Gastrocnemius medialis (tissue), 4 donors: ENCODE data around the gene SHISAL1. TPM values are rescaled to one million over a fixed set of nuclear protein-coding genes. Genes with fewer than 3 reads are reported as not detected.

ENCODE experiments used
- ATAC-seq, 2 donors: fragments of 150-250 bp; one replicate each; pipeline ENCODE4 v1.9.1; 2016
- DNase-seq, 2 donors: peaks; one replicate each; pipeline ENCODE4 v3.0.0-alpha.2; 2019
- H3K27ac ChIP-seq, 4 donors: fragments of 200-600 bp; sonication (generic); 1 replicate in 1 of 4; 2 replicates in 3 of 4; pipeline ENCODE4 v1.5.1; 2016 to 2018; ENCODE audit warnings: mild to moderate bottlenecking in 2 of 4, moderate library complexity in 1 of 4
- H3K27me3 ChIP-seq, 3 donors: fragments of 200-600 bp; sonication (generic) in 2 of 3; 1 replicate in 1 of 3; 2 replicates in 2 of 3; pipeline versions ENCODE4 v1.5.1 to v1.6.0; 2016 to 2019; ENCODE audit warnings: mild to moderate bottlenecking in 1 of 3, moderate library complexity in 1 of 3
- H3K36me3 ChIP-seq, 2 donors: fragments of 200-600 bp; sonication (generic) in 1 of 2; one replicate each; pipeline ENCODE4 v1.5.1; 2017 to 2018
- H3K4me1 ChIP-seq, 2 donors: fragments of 200-600 bp; sonication (generic) in 1 of 2; one replicate each; pipeline ENCODE4 v1.5.1; 2016 to 2017; ENCODE audit warnings: mild to moderate bottlenecking in 2 of 2
- H3K4me3 ChIP-seq, 4 donors: fragments of 200-600 bp; sonication (generic) in 3 of 4; 1 replicate in 1 of 4; 2 replicates in 3 of 4; pipeline ENCODE4 v1.5.1; 2016 to 2019; ENCODE audit warnings: mild to moderate bottlenecking in 2 of 4
- H3K9me3 ChIP-seq, 3 donors: fragments of 200-600 bp; sonication (generic) in 2 of 3; 1 replicate in 1 of 3; 2 replicates in 2 of 3; pipeline ENCODE4 v1.5.1; 2016 to 2019
- CTCF ChIP-seq, 5 experiments: fragments of 450-650 bp in 3 of 5; fragments of 200-600 bp in 2 of 5; sonication (generic) in 2 of 5; IDR thresholded peaks in 4 of 5; conservative IDR thresholded peaks in 1 of 5; 1 replicate in 4 of 5; 2 replicates in 1 of 5; pipeline ENCODE4 v1.5.1; 2016 to 2019; ENCODE audit warnings: antibody characterized with exemption in 5 of 5, mild to moderate bottlenecking in 3 of 5, moderate library complexity in 3 of 5
- POLR2A ChIP-seq, 2 donors: fragments of 450-650 bp; IDR thresholded peaks; one replicate each; pipeline ENCODE4 v1.6.1; 2017; ENCODE audit warnings: antibody characterized with exemption in 2 of 2, mild to moderate bottlenecking in 2 of 2, moderate library complexity in 2 of 2
- in situ Hi-C, 4 donors: fragments of 200-750 bp; cut with MboI; loops; one replicate each; pipeline versions ENCODE4 v1.15.0 to v1.8.0; 2017; ENCODE audit warnings: low sequenced_read_pairs in 4 of 4
- intact Hi-C: fragments of 100-400 bp; cut with DNase I; formaldehyde crosslinking; loops from one replicate; pipeline ENCODE4 v1.15.1; 2023; ENCODE audit warnings: low total_unique reads
- total RNA-seq, 4 donors: library from RNA; depleted of rRNA; stranded (reverse); fragments of >200 nt; gene quantifications; one replicate each; pipeline versions ENCODE4 v1.1.0 to v1.2.3, GENCODE V29; 2016

Gene SHISAL1
- total RNA-seq, 4 donors from 2014 or later = 0.03 to 0.10 TPM; not detected in 2

GRCh38 chr22:44355716-44356070, 42.9 kb upstream of the SHISAL1 start:
- DNase-seq (no peak), ATAC-seq (no peak)
- Histone ChIP-seq H3K36me3 (no peaks in the 10 kb centered on the region), H3K9me3 (no peaks in the 10 kb centered on the region), H3K4me1 (peaks cover 9 to 11% of the 10 kb centered on the region in 2 donors), H3K4me3 (no peak overlapping the region), H3K27ac (no peak overlapping the region), H3K27me3 (peaks cover 12 to 16% (median 12%) of the 10 kb centered on the region in 3 donors)
- intact Hi-C loops (no loop called here), in situ Hi-C loops (no loop called here)
- no peak for TF ChIP-seq POLR2A (IDR thresholded peaks at IDR 0.05)
- TF ChIP-seq CTCF (IDR thresholded peaks at IDR 0.05 in 4 of 5, conservative IDR thresholded peaks at IDR 0.05 in 1 of 5) = no peak

- no peaks in the 10 kb centered on the region for H3K36me3 ChIP-seq
Measured at GRCh38 chr22:44354288-44354687, 41.5 kb upstream of the SHISAL1 start.

GRCh38 chr22:44353041-44353440, 40.3 kb upstream of the SHISAL1 start:
- no peaks in the 10 kb centered on the region for H3K9me3 ChIP-seq
- intact Hi-C loops = no loop called here
- H3K27ac ChIP-seq = no peak overlapping the region
- no peak for DNase-seq
- H3K27me3 ChIP-seq = peaks cover 19 to 32% (median 26%) of the 10 kb centered on the region in 3 donors
- in situ Hi-C loops = no loop called here
- no peak for TF ChIP-seq POLR2A (IDR thresholded peaks at IDR 0.05)
- no peak for TF ChIP-seq CTCF (IDR thresholded peaks at IDR 0.05 in 4 of 5, conservative IDR thresholded peaks at IDR 0.05 in 1 of 5)
- no peak for ATAC-seq
- no peaks in the 10 kb centered on the region for H3K36me3 ChIP-seq
- no peak overlapping the region for H3K4me3 ChIP-seq
- H3K4me1 ChIP-seq = peaks cover 2 to 4% of the 10 kb centered on the region in 2 donors

More at GRCh38 chr22:44354288-44354687, 41.5 kb upstream of the SHISAL1 start:
- TF ChIP-seq POLR2A (IDR thresholded peaks at IDR 0.05) (no peak), CTCF (IDR thresholded peaks at IDR 0.05 in 4 of 5, conservative IDR thresholded peaks at IDR 0.05 in 1 of 5) (no peak)
- in situ Hi-C loops (no loop called here), intact Hi-C loops (no loop called here)
- ATAC-seq (no peak), DNase-seq (no peak)
- Histone ChIP-seq H3K4me3 (no peak overlapping the region), H3K4me1 (peaks cover 4 to 5% of the 10 kb centered on the region in 2 donors), H3K27ac (no peak overlapping the region), H3K9me3 (no peaks in the 10 kb centered on the region), H3K27me3 (peaks cover 15 to 24% (median 22%) of the 10 kb centered on the region in 3 donors)

- TF ChIP-seq CTCF (IDR thresholded peaks at IDR 0.05 in 4 of 5, conservative IDR thresholded peaks at IDR 0.05 in 1 of 5) (no peak), POLR2A (IDR thresholded peaks at IDR 0.05) (no peak)
- Histone ChIP-seq H3K27me3 (peaks cover 19 to 32% (median 30%) of the 10 kb centered on the region in 3 donors), H3K27ac (no peak overlapping the region), H3K36me3 (no peaks in the 10 kb centered on the region), H3K9me3 (no peaks in the 10 kb centered on the region), H3K4me3 (no peak overlapping the region), H3K4me1 (no peaks in the 10 kb centered on the region)
- in situ Hi-C loops (no loop called here), intact Hi-C loops (no loop called here)
- DNase-seq (no peak), ATAC-seq (no peak)
Measured at GRCh38 chr22:44352378-44353035, 39.8 kb upstream of the SHISAL1 start.
